Epidermal melanocyte (primary cell): Measurements from ENCODE around the gene ARMC2.

ENCODE experiments used
- DNase-seq: peaks from one replicate; pipeline ENCODE4 v3.0.0; 2011; ENCODE audit warnings: low spot score; ENCODE audit not compliant: insufficient read length

Gene ARMC2

GRCh38 chr6:108985301-108985700, 137.1 kb downstream of the ARMC2 start:
- no peak for DNase-seq

GRCh38 chr6:108987156-108987555, 138.9 kb downstream of the ARMC2 start:
- DNase-seq: no peak

GRCh38 chr6:108988296-108988695, 140.1 kb downstream of the ARMC2 start:
- DNase-seq: no peak

GRCh38 chr6:108988765-108989164, 140.5 kb downstream of the ARMC2 start:
- DNase-seq: no peak

DNA sequence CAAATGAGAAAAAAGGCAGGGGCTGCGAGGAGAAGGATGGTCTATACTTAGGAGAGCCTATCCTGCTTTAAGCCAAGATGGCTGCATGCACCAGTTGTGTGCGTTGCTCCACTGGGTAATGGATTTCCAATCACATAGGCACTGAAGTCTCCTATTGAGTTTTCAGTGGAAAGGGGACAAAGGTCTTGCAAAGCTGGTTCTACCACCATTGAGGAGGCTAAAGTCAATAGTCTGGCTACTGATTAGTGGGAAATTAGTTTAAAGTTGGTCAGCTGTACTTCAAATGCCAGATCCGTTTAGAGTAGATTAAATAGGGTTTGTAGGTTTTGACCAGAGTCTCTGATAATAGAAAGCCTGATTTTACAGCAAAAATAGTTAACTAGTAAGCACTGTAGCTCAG, 141.5 kb downstream of the ARMC2 start:
- DNase-seq: no peak

- no peak for DNase-seq
Observed at GRCh38 chr6:108993876-108994275, 145.7 kb downstream of the ARMC2 start.

- no peak for DNase-seq
Observed at GRCh38 chr6:108995296-108995695, 147.1 kb downstream of the ARMC2 start.

DNA sequence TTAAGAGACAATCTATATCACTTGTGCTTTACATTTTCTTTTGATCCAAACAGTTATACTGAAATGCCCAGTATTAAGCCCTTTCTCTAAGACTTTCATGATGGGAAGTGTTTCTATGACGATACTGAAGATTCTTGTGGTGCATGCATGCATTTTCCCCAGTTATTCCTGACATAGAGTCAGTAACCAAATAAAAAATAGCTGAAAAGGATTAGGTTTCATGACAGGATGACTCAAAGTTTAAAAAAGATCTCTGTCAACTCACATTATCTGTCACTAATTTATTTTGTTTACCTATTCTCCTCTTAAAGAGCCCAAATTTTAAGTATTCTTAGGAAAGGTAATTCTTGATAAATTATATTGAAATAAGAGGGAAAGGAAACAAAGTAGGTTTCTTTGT, 148.0 kb downstream of the ARMC2 start:
- DNase-seq: no peak

DNA sequence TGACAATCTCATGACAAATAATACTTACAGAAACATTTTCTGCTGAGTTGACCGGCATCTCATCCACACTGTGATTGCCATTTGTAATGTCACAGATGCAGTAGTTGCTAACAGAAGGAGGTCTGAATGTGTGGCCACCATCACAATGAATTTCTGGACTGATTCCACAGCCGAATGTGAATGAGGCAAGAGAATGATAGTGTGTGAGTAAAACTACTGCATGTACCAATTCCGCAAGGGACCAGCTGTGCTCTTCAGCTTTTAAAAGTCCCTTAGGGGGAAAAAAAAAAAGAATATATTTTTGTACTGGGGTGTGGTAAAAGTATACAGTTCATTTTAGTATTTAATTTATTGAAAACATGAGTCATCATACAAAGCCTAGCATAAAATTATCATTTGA, 150.3 kb downstream of the ARMC2 start:
- DNase-seq: no peak

DNA sequence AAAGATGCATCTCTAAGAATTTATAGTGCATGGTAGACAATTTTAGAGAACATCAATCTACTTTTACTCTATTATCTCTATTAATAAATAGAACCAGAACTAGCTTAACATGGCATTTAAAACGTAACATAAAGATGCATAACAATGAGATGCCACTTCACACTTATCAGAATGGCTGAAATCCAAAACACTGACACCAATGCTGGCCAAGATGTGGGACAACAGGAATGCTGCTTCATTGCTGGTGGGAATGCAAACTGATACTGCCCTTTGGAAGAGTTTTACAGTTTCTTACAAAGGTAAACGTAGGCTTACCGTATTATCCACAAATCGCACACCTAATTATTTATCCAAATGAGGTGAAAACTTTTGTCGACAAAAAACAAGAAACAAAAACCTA, 151.2 kb downstream of the ARMC2 start:
- DNase-seq: no peak

DNA sequence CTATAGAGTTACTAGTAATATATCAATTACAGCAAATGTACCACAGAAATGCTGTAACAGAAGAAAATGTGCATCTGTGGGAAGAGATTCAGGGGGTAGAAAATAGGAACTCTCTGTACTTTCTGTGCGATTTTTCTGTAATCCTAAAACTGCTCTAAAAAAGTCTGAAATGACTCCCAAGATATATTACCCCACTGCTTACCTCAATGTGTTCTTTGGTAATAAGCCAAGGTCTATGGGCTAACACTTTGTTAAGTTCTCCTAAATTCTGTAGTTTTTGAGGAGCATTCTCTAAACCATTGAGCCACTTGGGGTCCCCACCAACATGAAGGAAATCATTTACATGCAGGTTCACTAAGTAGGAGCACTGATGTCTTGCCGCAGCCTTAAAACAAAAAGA, 152.1 kb downstream of the ARMC2 start:
- DNase-seq: no peak

DNA sequence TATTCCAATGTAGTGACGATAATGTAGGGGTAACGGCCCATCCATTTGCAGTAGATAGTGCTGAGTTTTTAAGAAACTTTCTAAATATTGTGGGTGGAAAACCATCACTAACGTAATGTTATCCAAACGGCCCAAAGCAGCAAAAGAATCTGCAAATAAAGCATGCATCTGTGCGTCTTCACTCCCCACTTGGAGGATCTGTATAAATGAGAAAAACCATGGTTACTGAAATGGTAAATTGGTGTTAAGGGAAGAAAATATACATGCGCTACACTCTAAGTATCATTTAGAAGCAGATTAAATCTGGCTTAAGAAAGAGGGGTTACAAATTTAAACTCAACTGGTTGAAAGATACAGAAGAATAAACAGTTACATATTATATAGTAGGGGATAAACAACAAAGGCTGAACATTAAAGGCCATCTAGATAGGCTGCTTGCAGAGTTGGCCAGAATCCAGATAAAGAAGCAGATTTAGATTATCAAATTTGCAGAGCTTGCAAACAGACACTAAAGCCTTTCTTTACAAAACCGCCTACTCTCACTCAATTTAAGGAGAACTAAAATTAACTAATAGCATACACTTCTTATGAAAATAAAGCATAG, 153.2 kb downstream of the ARMC2 start:
- DNase-seq: no peak

- DNase-seq: no peak
Observed at GRCh38 chr6:109002051-109002697, 154.0 kb downstream of the ARMC2 start.

- DNase-seq: no peak
Observed at GRCh38 chr6:109002882-109003281, 154.7 kb downstream of the ARMC2 start.

GRCh38 chr6:109006818-109007217, 158.6 kb downstream of the ARMC2 start:
- DNase-seq: no peak

DNA sequence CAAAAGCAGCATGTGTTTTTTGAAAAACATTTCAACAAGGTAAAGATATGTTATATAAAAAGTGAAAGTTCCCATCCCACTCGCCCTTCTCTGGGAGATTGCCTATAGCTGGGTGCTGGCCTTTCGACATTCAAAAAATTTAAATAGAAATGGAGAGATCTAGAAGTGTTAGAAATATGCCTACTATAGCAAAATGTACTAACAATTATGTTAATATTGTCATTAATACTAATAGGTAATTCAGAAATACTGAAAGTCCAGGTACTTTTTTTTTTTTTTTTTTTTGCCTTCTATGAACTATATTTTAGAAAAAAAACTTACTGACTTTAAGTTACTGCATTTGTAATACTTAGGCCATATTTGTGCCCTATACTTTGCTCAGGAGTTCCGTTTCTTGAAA, 159.3 kb downstream of the ARMC2 start:
- no peak for DNase-seq

GRCh38 chr6:109008054-109008453, 159.8 kb downstream of the ARMC2 start:
- no peak for DNase-seq

- no peak for DNase-seq
Observed at GRCh38 chr6:109008537-109009235, 160.5 kb downstream of the ARMC2 start.

- DNase-seq: peak; percentile 39
Observed at GRCh38 chr6:109009236-109009961, 161.2 kb downstream of the ARMC2 start.

DNA sequence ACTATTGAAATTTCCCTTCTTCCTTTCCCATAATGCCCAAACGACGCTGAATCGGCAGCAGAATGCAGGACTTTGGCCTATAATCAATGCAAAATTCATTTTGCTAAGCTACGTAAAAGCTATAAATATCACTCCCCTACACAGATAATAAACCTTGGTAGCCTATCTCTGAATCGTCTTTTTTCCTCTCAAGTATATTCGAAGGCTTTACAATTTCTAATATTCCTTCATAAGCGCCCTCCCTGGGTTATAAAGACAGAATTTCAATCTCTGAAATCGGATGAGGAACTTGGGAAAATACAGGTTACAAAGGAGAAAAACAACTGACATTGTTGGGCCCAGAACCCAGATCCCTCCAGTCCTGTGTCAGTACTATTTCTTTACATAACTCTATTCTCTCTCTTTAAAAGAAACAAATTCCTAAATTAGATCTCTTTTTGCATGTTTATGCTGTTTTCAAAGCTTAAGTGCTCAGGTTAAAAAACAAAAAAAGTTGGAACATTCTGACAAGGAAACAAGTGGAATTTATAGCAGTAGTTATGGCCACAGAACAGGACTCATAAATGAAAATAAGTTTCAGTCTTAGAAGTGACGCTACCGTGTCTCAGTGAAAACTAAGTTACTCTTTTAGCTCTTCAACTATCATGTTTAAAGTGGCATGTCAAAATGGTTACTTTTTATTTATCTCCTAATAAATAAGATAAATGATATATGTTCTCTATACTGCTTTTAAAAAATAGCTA, 161.9 kb downstream of the ARMC2 start:
- DNase-seq: no peak

DNA sequence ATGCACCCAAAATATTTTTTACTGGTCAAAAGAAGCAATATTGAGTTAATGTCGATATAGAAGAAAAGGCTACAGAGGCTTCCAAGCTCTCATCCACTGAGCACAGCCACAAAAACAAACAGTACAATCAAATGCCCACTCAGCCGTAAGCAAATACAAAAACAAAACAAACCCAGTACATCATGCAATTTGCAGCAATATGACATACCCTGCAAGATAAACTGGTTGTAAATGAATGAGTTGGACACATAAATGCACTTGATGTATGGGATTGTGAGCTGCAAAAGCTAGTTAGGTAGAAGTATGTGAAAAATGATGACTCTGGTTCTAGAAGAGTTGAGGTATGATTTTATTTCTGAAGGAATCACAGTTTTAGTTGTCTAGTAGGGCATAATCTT, 162.5 kb downstream of the ARMC2 start:
- DNase-seq: no peak
